T-cell (primary cell): ENCODE measurements around the gene NEDD8. TPM values are rescaled to one million over a fixed set of nuclear protein-coding genes. Genes with fewer than 3 reads are reported as not detected.

ENCODE experiments used
- ATAC-seq, 4 experiments: fragments of 200-7000 bp in 3 of 4; fragments of 150-1000 bp in 1 of 4; cut with Tn5 transposase; replicated peaks in 1 of 4; 1 replicate in 3 of 4; 2 replicates in 1 of 4; pipeline ENCODE4 v1.10.0; 2021; ENCODE audit warnings: moderate library complexity in 3 of 4, mild to moderate bottlenecking in 2 of 4, moderate number of reproducible peaks in 1 of 4
- CTCF ChIA-PET, 2 donors: fragments of 300-600 bp; sonication (Branson Sonifier 250); formaldehyde crosslinking; loops; one replicate each; lab custom pipeline; 2022; ENCODE audit warnings: antibody characterized with exemption in 2 of 2; lab: Charles Lee
- POLR2A ChIA-PET, 2 donors: fragments of 300-600 bp; sonication (Branson Sonifier 250); formaldehyde crosslinking; loops; one replicate each; lab custom pipeline; 2022; ENCODE audit warnings: antibody characterized with exemption in 2 of 2; lab: Charles Lee
- DNase-seq, 35 experiments: peaks; one replicate each; pipeline versions ENCODE4 v3.0.0 to v3.0.0-alpha.2; 2013 to 2023
- H3K27ac ChIP-seq: one replicate; pipeline ENCODE4 v1.5.1; 2013; ENCODE audit warnings: low read length
- H3K27me3 ChIP-seq, 2 experiments: replicated peaks in 1 of 2; 1 replicate in 1 of 2; 2 replicates in 1 of 2; pipeline versions ENCODE4 v1.6.1 to v1.7.0; 2013; ENCODE audit warnings: low read length in 1 of 2, mixed read lengths in 1 of 2; ENCODE audit not compliant: control insufficient read depth in 2 of 2, insufficient read depth in 2 of 2; ENCODE audit errors: extremely low read depth in 1 of 2
- H3K36me3 ChIP-seq, 2 donors: 1 replicate in 1 of 2; 2 replicates in 1 of 2; pipeline versions ENCODE4 v1.6.1 to v1.7.0; 2013; ENCODE audit warnings: low read length in 1 of 2; ENCODE audit not compliant: control insufficient read depth in 2 of 2, insufficient read depth in 1 of 2; ENCODE audit errors: extremely low read depth in 1 of 2
- H3K4me1 ChIP-seq, 2 experiments: 1 replicate in 1 of 2; 2 replicates in 1 of 2; pipeline versions ENCODE4 v1.6.1 to v1.7.0; 2013; ENCODE audit warnings: low read length in 2 of 2, mixed read lengths in 1 of 2; ENCODE audit not compliant: insufficient read depth in 2 of 2, control insufficient read depth in 1 of 2; ENCODE audit errors: extremely low read depth in 1 of 2
- H3K4me3 ChIP-seq, 2 donors: 1 replicate in 1 of 2; 2 replicates in 1 of 2; pipeline versions ENCODE4 v1.5.1 to v1.7.0; 2013; ENCODE audit warnings: mild to moderate bottlenecking in 2 of 2, low read length in 1 of 2, moderate library complexity in 1 of 2; ENCODE audit not compliant: control insufficient read depth in 1 of 2; ENCODE audit errors: extremely low read depth in 1 of 2
- H3K9me3 ChIP-seq: 2 replicates; pipeline ENCODE4 v1.7.0; 2013
- H3K27ac Mint-ChIP-seq, 2 donors: one replicate each; pipeline ENCODE4 v1.8.0; 2020 to 2021; ENCODE audit warnings: mild to moderate bottlenecking in 2 of 2, mixed read lengths in 2 of 2
- H3K27me3 Mint-ChIP-seq, 2 donors: one replicate each; pipeline ENCODE4 v1.8.0; 2021 to 2022; ENCODE audit warnings: mixed read lengths in 2 of 2
- H3K36me3 Mint-ChIP-seq: one replicate; pipeline ENCODE4 v1.8.0; 2021; ENCODE audit warnings: mixed read lengths
- H3K4me1 Mint-ChIP-seq, 3 donors: one replicate each; pipeline ENCODE4 v1.8.0; 2020 to 2022; ENCODE audit warnings: mixed read lengths in 3 of 3, mild to moderate bottlenecking in 1 of 3
- H3K4me3 Mint-ChIP-seq, 3 donors: one replicate each; pipeline ENCODE4 v1.8.0; 2020 to 2022; ENCODE audit warnings: mild to moderate bottlenecking in 3 of 3, mixed read lengths in 3 of 3, moderate library complexity in 3 of 3
- H3K9me3 Mint-ChIP-seq, 3 donors: one replicate each; pipeline ENCODE4 v1.8.0; 2020 to 2022; ENCODE audit warnings: mixed read lengths in 3 of 3
- WGBS: methylation state at CpG from one replicate; pipeline ENCODE4 v1.1.5; 2013; ENCODE audit warnings: missing lambda C conversion rate; ENCODE audit not compliant: insufficient coverage; 5-methylcytosine and 5-hydroxymethylcytosine counted together
- total RNA-seq, 35 experiments: library from RNA in 6 of 35; stranded (reverse) in 6 of 35; fragments of 120-200 nt in 1 of 35; gene quantifications; one replicate each; pipeline versions ENCODE4 v1.2.1 to v1.2.4 and lab custom pipeline; 2013 to 2026

The NEDD8 gene
- total RNA-seq, 5 donors from 2014 or later (not counting 1 experiment from before 2014, with no cell fraction given): 92.1 to 107 (median 101) TPM

- Histone ChIP-seq H3K27ac (no peak overlapping the region), H3K4me1 (no peaks in the 10 kb centered on the region), H3K36me3 (peaks cover 30 to 79% of the 10 kb centered on the region in 2 donors), H3K4me3 (no peak overlapping the region), H3K27me3 (no peaks in the 10 kb centered on the region), H3K9me3 (no peaks in the 10 kb centered on the region)
- Mint-ChIP-seq H3K4me1 (peaks cover 0 to 9% (median 0%) of the 10 kb centered on the region in 3 donors), H3K27me3 (no peaks in the 10 kb centered on the region), H3K9me3 (no peaks in the 10 kb centered on the region), H3K4me3 (no peak overlapping the region), H3K27ac (peak overlapping the region; percentile 17 to 66), H3K36me3 (peaks cover 41% of the 10 kb centered on the region)
- CTCF ChIA-PET: no interaction called here
- ATAC-seq: no peak
- DNase-seq: no peak
- 91% methylated on average over 11 of the region's 14 CpGs for WGBS
- POLR2A ChIA-PET: interaction anchor here in 1 of 2 donors (0.6 kb wide), 1 partner anchor 8 kb away, joined by 9 read pairs; no protein-coding TSS in a partner anchor
Observed at GRCh38 chr14:24179294-24179960, 52.7 kb downstream of the NEDD8 start.

- POLR2A ChIA-PET: no interaction called here
- CTCF ChIA-PET: interaction anchor here in 1 of 2 donors (0.5 kb wide), 1 partner anchor 1167 kb away, joined by 4 read pairs; no protein-coding TSS in a partner anchor
- no peak for ATAC-seq
- peaks cover 0 to 11% (median under 1%) of the 10 kb centered on the region in 3 donors for H3K4me1 Mint-ChIP-seq
- H3K4me3 Mint-ChIP-seq: no peak overlapping the region
- Histone ChIP-seq H3K9me3 (no peaks in the 10 kb centered on the region), H3K36me3 (peaks cover 28 to 72% of the 10 kb centered on the region in 2 donors), H3K4me1 (no peaks in the 10 kb centered on the region), H3K27me3 (no peaks in the 10 kb centered on the region), H3K27ac (no peak overlapping the region), H3K4me3 (no peak overlapping the region)
- WGBS: 100% methylated on average over 1 of the region's 12 CpGs
- DNase-seq: no peak
- no peaks in the 10 kb centered on the region for H3K9me3 Mint-ChIP-seq
- no peaks in the 10 kb centered on the region for H3K27me3 Mint-ChIP-seq
- peaks cover 40% of the 10 kb centered on the region for H3K36me3 Mint-ChIP-seq
- peak overlapping the region in 1 of 2 donors; percentile 28 for H3K27ac Mint-ChIP-seq
Observed at GRCh38 chr14:24178399-24179178, 53.6 kb downstream of the NEDD8 start.

- H3K4me3 ChIP-seq: no peak overlapping the region
- no peaks in the 10 kb centered on the region for H3K9me3 ChIP-seq
- Mint-ChIP-seq H3K36me3 (peaks cover 39% of the 10 kb centered on the region), H3K4me3 (no peak overlapping the region), H3K9me3 (no peaks in the 10 kb centered on the region), H3K27me3 (no peaks in the 10 kb centered on the region), H3K4me1 (peaks cover 3 to 18% (median 7%) of the 10 kb centered on the region in 3 donors), H3K27ac (no peak overlapping the region)
- ChIA-PET CTCF (interaction anchor here in 1 of 2 donors (0.5 kb wide), 1 partner anchor 1167 kb away, joined by 4 read pairs; no protein-coding TSS in a partner anchor), POLR2A (no interaction called here)
- WGBS: 98% methylated on average over 5 of the region's 14 CpGs
- H3K27me3 ChIP-seq: no peaks in the 10 kb centered on the region
- no peak for DNase-seq
- peaks cover 25 to 65% of the 10 kb centered on the region in 2 donors for H3K36me3 ChIP-seq
- no peak overlapping the region for H3K27ac ChIP-seq
- peaks cover 0 to 3% of the 10 kb centered on the region in 2 experiments for H3K4me1 ChIP-seq
- ATAC-seq: no peak
Observed at GRCh38 chr14:24177891-24178290, 54.3 kb downstream of the NEDD8 start.

- Histone ChIP-seq H3K4me1 (peaks cover 0 to 9% of the 10 kb centered on the region in 2 experiments), H3K4me3 (no peak overlapping the region), H3K9me3 (no peaks in the 10 kb centered on the region), H3K27ac (no peak overlapping the region), H3K27me3 (no peaks in the 10 kb centered on the region), H3K36me3 (peaks cover 25 to 58% of the 10 kb centered on the region in 2 donors)
- WGBS: 100% methylated on average over 1 of the region's 12 CpGs
- Mint-ChIP-seq H3K27ac (peak overlapping the region in 1 of 2 donors; percentile 36), H3K36me3 (peaks cover 34% of the 10 kb centered on the region), H3K4me3 (no peak overlapping the region), H3K27me3 (no peaks in the 10 kb centered on the region), H3K9me3 (no peaks in the 10 kb centered on the region), H3K4me1 (peaks cover 6 to 21% (median 10%) of the 10 kb centered on the region in 3 donors)
- CTCF ChIA-PET: no interaction called here
- no peak for ATAC-seq
- DNase-seq: no peak
- POLR2A ChIA-PET: no interaction called here
Observed at GRCh38 chr14:24177041-24177825, 54.9 kb downstream of the NEDD8 start.

GRCh38 chr14:24176599-24176998 lies 55.6 kb downstream of the NEDD8 start:
- DNase-seq (no peak), ATAC-seq (no peak)
- Histone ChIP-seq H3K9me3 (no peaks in the 10 kb centered on the region), H3K27me3 (no peaks in the 10 kb centered on the region), H3K4me3 (no peak overlapping the region), H3K4me1 (peaks cover 2 to 16% of the 10 kb centered on the region in 2 experiments), H3K27ac (no peak overlapping the region), H3K36me3 (peaks cover 20 to 52% of the 10 kb centered on the region in 2 donors)
- POLR2A ChIA-PET: no interaction called here
- Mint-ChIP-seq H3K4me1 (peaks cover 8 to 26% (median 11%) of the 10 kb centered on the region in 3 donors), H3K4me3 (no peak overlapping the region), H3K9me3 (no peaks in the 10 kb centered on the region), H3K27me3 (no peaks in the 10 kb centered on the region), H3K27ac (no peak overlapping the region), H3K36me3 (peaks cover 30% of the 10 kb centered on the region)
- 100% methylated on average over 5 of the region's 5 CpGs for WGBS
- CTCF ChIA-PET: interaction anchor here in 1 of 2 donors (0.7 kb wide), 1 partner anchor 68 kb away, joined by 3 read pairs; no protein-coding TSS in a partner anchor
